Measurements from ENCODE around the gene PPIL4.
"Not testable (repeated sequence)": the region's sequence is repeated elsewhere in the genome, so short reads cannot be mapped to it uniquely, and the experiment has no call there.

PPIL4 gene

DNA sequence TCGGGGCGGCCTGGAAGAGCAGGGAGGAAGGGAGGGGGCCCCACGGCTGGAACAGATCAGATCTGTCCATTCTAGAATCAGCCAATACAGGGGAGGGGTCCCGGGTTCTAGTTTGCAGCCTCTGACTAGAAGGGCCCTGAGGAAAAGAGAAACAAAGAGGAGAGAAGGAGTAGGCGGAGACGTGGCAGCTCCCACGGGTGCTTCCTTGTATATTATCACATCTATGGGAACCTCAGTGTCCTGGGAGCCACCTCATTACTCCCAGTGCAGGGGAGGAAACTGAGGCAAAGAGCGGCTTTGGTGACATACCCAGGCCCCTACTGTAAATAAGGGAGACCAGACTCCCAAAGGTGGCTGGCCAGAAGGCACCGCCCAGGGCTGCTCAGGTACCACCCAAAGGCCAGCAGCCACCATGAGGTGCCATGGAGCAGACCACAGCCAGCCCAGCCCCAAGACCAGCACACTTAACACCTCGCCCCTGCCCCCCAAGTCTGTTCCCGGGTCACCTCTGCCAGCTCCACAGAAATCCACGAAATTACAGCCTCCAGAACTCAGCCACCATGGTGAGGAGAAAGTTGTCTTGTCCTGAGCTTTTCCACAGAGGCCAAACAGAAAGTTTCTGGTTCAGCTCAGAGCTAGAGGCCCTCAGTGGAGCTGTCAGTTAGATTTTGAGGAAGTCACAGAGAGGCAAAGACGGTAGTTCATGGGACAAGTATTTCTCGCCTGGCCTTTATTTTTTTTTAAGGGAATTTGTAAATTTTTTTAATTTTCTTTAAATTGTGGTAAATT is 63.1 kb downstream of the PPIL4 start:
- peak; percentile 52 for DNase-seq

DNA sequence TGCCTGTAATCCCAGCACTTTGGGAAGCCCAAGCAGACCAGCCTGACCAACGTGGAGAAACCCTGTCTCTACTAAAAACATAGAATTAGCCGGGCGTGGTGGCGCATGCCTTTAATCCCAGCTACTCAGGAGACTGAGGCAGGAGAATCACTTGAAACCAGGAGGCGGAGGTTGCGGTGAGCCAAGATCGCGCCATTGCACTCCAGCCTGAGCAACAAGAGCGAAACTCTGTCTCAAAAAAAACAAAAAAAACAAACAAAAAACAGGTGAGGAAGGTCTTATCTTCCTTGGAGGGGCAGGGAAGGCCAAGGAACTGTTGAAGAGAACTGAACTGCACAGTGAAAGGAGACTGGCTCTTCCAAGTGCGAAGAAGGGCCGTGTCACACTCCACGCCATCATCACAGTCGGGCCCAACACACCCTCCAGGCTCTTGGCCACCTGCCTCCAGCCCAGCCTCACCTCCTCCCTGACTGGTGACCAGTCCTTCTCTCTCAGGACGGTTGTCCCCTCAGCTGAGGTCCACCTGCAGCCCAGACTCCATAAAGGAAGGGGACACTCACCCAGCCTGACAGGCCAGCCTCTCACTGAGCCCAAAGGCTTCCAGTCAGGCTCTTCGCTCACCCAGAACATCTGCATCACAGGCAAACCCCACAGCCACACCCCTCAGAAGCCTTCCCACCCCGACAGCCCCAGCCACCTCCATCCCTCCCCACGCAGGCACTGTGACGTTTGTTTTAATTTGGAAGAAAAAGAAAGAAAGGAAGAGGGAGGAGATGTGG is 65.2 kb downstream of the PPIL4 start:
- DNase-seq, result no peak

DNA sequence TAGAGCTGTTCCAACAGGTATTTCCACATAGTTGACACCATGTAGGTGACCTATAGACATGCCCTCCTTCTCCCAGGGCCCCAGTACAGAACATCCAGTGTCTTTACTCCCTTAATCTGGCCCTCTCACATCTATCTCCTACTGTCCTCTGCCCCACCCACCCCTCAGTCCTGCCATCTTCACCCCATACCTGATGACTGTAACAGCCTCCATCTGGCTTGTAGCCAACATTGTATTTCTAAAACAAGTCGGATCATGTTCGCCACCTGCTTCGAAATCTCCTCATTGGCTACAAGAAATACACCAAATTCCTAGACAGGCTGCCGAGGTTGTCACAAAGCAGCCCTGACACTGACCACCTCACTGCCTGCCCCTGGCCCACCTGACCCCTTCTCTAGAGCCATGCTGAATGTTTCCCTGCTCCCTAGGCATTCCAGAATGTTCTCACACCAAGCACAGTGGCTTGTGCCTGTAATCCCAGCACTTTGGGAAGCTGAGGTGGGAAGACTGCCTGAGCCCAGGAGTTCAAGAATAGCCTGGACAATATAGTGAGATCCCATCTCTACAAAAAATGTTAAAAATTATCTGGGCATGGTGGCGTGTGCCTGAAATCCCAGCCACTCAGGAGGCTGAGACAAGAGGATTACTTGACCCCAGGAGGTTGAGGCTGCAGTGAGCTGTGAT is 67.1 kb downstream of the PPIL4 start:
- DNase-seq, result no peak

DNA sequence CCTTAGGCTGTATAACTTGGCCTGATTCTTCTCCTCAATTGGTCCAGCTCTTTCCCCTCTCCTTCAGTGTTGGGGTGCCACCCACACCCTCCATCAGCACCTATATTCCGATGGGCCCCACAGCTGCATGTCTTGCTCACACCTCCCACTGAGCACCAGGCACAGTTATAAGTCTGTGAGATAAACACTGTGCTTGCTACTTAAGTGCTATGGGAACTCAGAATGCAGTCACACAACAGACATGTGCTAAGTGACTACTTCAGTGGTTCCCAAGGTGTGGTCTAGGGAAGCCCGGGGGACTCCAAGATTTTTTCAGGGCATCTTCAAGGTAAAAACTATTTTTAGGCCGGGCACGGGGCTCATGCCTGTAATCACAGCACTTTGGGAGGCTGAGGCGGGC is 68.3 kb downstream of the PPIL4 start:
- no peak for DNase-seq

DNA sequence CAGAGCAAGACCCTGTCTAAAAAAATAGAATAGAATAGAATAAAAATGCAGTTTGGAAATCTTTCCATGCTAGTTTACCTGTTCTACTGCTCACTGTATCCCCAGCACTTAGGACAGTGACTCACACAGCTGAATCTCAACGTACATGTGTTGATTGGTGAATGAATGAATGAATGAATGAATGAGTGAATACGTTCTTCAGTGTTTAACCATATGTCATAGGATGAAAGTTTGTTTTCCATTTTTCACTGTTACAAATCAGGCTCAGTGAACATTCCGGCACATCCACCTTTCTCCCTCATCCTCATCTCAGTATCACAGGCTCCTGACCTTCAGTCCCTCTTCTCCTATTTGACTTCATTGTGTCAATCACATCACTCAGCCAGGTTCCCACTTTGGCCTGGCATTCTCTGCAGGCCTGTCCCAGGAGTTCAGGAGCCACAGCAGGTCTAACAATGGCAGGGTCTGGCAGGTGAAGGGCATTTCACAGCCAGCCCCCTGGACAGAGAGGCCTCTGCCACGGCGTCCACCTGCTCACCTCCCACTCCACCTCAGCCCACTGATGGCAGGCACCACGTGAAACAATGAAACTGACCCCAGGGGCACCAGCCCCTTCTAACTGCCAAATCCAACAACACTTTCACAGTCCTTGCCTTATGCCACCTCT is 68.9 kb downstream of the PPIL4 start:
- DNase-seq, result no peak

DNA sequence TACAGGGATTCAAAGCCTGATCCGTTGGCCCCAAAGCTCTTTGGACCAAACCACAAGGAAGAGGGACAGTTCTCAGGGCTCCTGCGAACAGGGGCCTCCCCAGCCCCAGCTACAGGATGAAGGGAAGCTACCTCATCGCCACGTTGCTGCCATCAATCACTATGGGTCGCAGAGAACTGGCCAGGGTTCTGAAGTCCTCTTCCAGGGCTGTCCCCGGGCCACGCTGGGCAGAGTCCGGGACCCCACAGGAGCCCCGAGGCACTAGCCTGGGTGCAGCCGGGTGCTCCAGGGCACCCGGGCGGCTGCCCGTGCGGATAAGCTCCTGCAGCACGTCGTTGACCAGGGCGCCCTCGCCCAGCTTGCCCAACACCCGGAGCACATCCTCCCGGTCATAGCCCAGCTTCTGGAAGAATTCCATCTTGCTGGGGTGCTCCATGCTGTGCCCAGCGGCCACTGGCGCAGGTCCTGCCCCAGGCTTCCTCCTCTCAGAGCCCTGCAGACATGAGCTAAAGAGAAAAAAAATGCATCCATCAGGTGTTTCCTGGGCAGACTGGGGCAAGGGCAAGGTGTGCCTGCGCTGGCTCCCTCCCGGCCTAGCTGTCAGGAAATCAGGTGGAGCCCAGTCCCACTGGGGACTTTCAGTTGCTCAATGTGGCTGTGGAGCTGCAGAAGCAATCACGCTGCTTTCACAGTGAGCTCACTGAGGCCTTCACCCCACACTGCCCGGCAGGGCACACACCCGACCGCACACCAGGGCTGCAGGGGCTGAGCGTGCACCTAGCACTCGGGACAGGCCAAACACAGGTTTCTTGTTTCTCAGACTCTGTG is 71.5 kb downstream of the PPIL4 start:
- no peak for DNase-seq

DNA sequence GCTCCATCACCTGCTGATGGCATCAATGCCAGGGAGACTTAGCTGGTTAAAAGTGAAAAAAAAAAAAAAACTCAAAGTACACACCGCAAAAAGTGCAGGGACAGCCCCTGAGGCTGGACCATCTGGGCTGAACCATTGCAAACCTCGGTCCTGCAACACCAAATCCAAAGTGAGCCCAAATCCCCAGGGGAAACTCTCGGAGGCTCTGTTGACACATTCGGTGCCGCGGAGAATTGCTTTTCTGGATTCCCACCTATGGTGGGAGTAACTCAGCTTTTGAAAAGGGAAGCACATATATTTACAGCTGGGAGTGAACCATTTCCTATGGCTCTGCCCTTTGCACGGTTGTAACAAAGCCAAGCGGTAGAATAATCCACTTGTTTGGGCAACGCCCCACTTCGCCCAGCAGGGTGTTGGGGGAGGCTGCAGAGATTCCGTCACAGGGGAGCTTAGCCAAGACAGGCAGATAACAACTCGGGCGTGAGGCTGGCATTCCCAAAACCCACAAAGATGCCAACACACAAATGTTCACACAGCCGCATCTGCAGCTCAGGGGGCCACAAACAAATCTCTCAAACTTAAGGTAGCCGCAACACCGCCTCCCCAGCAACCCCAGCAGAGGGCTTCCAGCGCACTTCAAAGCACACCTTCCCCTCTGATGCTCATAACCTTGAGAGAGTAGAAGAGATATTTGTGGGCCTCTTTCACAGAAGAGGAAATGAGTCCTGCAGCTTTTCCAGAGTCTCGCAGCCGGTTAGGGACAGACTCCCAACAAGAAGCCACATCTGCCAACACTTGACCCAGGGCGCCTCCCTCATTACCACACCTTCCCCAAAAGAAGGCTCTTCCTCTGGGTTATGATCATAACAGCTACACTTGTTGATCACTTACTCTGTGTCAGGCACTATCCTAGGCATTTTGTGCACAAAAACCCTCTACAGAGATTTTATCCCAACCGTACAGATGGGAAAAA is 72.5 kb downstream of the PPIL4 start:
- DNase-seq, result no peak

DNA sequence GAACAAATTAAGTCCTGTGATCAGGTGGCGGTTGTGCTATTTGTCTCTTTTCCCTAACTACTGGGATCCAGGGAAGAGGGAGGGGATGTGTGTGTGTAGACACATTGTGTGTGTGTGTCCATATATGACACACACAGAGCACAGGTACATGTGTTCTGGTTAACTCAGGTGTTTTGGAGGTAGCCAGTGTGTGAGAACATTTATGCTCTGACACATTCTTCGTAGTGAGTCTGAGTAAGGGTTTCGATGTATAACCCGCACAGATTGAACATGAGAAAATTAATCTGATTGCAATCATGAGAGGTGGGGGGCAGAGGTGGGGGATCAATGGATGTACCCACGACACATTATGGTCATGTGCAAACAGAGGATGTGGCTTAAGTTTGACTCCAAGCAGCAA is 73.6 kb downstream of the PPIL4 start:
- DNase-seq, result no peak

DNA sequence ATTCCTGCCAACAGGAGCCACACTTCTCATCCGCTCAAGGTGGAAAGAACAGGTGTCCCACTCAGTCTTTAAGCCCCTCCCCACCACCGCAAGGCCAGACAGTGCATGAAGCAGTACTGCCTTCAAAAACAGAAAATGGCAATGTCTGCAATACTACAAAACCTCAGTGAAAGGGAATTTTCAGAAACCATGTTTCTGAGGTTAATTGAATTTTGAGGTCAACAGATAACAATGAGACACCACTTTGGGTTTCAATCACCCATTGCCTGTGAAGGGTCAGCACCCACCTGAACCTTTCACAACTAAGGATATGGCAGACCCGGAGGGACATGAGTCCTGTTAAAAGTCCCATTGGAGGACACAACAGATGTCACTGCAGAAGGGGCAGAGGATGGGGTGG is 74.0 kb downstream of the PPIL4 start:
- DNase-seq, result no peak

DNA sequence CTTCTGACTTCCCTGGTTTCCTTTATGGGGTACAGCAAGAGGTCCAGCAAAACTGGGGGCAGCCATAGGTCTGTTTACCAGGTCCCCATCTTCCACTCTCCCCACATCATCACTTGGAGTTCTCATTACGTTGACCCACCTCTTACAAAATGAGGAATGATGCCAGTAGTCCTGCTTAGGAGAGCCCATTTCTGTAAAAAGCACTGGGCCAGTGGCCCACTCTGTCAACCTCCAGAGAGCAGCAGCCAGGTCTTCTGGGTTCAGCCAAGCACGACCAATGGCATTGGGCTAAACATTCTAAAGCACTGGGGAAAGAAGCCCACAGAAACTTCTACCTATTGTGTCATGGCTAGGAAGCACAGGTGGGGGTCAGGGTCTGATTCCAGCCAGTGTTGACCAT is 74.9 kb downstream of the PPIL4 start:
- no peak for DNase-seq

DNA sequence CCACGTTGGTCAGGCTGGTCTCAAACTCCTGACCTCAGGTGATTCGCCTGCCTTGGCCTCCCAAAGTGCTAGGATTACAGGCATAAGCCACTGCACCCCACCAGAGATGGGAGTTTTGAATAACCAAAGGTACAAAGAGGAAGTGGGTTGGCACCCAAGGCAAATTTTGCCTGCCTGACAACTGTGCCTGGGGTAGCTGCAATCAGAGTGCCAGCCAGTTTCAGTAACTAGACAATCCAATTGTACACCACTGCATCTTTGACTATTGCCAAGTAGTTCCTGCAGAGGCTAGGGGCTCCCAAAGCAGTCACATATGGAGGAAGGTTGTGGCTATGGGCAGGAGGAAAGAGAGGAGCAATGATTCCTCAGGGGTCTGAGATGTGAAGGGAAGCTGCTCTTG is 77.7 kb downstream of the PPIL4 start:
- no peak for DNase-seq

DNA sequence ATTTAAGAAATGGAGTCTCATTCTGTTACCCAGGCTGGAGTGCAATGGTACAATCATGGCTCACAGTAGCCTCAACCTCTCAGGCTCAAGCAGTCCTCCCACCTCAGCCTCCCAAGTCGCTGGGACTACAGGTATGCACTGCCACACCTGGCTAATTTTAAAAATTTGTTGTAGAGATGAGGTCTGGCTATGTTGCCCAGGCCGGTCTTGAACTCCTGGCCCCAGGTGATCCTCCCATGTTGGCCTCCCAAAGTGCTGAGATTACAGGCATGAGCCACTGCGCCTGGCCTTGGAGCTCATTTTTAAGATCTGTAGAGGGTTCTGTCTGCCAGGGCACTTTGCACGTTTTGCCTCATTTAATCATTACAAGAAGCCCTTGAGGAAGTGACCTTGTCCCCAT is 78.6 kb downstream of the PPIL4 start:
- DNase-seq, result no peak

DNA sequence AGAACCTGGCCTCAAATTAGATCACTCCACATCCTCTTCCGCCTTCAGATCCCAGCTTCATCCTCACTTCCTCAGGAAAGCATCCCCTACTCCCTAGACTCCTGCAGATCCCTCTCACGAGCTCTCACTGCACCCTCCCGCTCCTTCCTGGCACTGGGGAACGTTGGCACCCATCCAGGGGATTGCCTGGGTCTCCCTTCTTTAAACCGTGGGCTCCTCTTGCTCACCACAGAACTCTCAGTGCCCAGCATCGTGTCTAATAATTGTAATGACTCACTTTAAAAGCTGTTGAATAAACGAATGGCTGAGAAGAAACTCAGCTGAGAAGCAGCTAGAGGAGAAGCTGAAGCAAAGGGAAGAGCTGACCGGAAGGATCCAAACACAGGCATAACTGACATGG is 81.4 kb downstream of the PPIL4 start:
- DNase-seq, result no peak

DNA sequence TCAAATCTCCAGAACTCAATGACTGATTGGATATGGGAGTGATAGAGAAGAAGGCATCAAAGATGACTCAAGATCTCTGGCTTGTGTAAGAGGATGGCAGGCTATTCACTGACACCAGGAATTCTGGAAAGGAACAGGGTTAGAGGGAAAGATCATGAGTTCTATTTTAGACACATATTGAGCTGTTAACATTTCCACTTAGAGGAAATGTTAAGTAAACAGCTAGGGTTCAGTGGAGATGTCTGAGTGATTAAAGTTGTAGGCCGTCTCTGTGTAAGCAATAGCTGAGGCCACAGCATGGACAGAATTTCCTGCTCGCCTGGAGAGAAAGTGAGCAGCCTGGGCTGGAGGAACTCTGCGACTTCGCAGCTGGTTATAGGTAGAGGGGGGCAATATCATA is 82.1 kb downstream of the PPIL4 start:
- DNase-seq, result no peak

DNA sequence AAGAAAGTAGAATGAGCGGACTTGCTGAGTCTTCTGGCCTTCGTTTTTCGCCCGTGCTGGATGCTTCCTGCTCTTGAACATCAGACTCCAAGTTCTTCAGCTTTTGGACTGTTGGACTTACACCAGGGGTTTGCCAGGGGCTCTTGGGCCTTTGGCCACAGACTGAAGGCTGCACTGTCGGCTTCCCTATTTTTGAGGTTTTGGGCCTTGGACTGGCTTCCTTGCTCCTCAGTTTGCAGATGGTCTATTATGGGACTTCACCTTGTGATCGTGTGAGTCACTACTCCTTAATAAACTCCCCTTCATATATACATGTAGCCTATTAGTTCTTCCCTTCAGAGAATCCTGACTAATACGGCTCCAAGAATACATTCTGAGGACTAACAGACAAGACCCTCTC is 83.1 kb downstream of the PPIL4 start:
- DNase-seq, result not testable (repeated sequence)

DNA sequence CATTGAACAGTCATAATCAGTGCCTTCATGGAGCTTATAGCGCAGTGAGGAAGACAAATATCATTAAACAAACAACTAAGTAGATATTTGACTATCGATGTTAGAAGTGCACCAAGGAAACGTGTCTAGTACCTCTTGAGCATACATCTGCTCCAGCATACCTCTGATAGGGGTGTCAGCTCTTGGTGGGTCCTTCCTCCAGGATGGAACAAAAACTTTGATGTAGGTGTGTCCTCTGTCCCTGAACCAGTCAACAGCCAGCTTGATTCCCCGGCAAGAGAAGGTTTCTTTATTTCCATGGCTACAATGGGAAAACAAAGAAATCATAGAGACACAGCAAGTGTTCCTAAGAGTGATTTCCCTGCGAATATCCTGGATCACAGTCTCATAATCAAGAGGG is 84.2 kb downstream of the PPIL4 start:
- no peak for DNase-seq

DNA sequence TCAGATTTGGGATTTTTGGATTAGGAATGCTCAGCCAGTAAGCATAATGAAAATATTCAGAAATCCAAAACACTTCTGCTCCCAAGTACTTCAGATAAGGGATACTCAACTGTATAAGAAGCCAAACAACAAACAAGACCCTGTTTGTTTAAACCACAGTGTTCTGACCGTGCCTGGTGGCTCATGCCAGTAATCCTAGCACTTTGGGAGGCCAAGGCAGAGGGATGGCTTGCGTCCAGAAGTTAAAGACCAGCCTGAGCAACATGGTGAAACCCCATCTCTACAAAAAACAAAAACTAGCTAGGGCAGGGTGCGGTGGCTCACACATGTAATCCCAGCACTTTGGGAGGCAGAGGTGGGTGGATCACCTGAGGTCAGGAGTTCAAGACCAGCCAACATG is 85.6 kb downstream of the PPIL4 start:
- DNase-seq, result not testable (repeated sequence)

DNA sequence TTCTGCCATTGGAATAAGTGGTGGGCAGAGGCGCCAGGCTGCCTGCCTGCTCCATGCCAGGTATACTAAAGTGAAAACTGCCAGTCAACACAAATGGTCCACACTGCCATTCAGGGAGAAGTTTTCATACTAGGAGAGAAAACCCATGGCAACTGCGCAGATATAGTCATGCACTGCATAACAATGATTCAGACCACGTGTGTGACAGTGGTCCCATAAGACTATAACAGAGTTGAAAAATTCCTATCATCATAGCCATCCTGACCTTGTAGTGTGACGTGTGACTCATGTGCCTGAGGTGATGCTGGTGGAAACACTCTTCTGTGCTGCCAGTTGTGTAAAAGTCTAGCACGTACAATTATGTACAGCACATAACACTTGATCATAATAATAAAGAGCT is 86.1 kb downstream of the PPIL4 start:
- no peak for DNase-seq

DNA sequence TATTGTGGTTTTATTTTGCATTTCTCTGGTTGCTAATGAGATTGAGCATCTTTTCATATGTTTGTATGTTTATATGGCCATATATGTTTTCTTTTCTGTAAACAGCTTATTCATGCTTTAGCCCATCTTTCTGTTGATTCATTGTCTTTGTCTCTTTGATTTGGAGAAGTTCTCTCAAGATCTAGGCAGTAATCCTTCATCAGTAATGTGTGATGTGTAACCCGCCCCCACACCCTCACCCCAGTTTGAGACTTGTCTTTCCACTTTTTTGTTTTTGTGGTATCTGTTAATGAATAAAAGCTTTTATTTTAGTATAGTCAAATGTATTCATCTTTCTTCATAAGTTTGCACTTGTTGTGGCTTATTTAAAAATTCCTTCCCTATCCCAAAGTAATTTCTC is 87.0 kb downstream of the PPIL4 start:
- DNase-seq, result no peak

DNA sequence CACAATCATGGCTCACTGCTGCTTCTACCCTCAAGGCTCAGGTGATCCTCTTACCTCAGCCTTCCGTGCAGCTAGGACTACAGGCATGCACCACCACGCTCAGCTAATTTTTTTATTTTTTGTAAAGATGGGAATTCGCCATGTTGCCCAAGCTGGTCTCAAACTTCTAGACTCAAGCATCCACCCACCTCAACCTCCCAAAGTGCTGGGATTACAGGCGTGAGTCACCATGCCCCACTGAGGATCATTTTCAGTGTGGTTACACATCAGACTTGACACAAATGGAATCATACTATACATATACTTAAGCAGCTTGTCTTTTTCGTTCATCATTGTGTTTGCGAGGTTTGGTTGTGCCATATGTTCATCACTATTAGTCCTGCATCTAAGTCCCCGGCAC is 87.6 kb downstream of the PPIL4 start:
- DNase-seq, result no peak

DNA sequence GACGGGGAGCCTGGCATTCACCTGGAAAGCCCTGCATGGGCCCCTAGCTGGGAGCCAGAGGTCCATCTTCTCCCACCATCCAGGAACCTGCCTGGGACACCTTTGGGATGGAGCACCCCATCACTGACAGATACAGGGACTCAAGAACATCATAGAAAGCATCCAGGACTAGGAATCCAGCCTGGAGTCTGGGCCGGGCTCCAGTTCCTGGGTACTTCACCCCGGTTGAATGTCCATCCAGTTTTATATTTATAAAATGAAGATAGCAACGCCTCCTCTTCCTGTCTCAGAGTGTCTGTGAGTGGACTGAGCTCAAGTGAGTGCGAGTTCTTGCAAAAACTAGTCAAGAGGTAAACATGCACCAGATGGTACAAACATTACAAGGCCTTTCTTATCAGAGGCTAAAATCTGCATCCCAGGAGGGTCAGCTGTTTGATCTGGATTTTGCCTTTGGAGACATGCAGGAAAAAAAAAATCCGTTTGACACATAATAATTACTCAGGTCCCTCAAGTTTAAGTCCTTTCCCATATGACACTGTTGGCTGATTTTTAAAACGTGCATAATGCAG is 88.4 kb downstream of the PPIL4 start:
- DNase-seq, result no peak

Measured in GDM1 (cell line).